ENCODE measurements around the gene RTBDN.
A peak's percentile ranks its signal among the peaks of the same experiment; 100 is the strongest.

The RTBDN gene

GRCh38 chr19:12806242-12807081 is 27.9 kb downstream of the RTBDN start, which contains the start of gene RNASEH2A:
Gene RNASEH2A, plus strand, starts transcription at chr19:12806584. Its CDS starts 90 bp downstream, at chr19:12806674.
- Histone ChIP-seq H3K4me1 (ENCODE audit: insufficient read depth, low read length) (peaks cover 15% of the 10 kb centered on the region), H3K36me3 (ENCODE audit: insufficient read depth, low read length) (peaks cover 34% of the 10 kb centered on the region), H2AFZ (ENCODE audit: low read depth, low read length) (peak within 1 kb of the TSS; percentile 93), H3K4me2 (ENCODE audit: insufficient read depth, low read length) (peak within 1 kb of the TSS; percentile 96), H3K9me3 (ENCODE audit: insufficient read depth, low read length, severe bottlenecking) (no peaks in the 10 kb centered on the region), H3K9ac (ENCODE audit: low read depth, low read length) (peak within 1 kb of the TSS; percentile 83), H3K27me3 (ENCODE audit: insufficient read depth, low read length, poor library complexity) (no peaks in the 10 kb centered on the region), H4K20me1 (ENCODE audit: insufficient read depth, low read length) (no peaks in the 10 kb centered on the region), H3K27ac (ENCODE audit: low read length) (peak within 1 kb of the TSS; percentile 91), H3K4me3 (ENCODE audit: low read depth in 1 of 2, low read length in 2 of 2) (peak within 1 kb of the TSS; percentile 63 to 84), H3K79me2 (ENCODE audit: insufficient read depth, low read length) (peaks cover 11% of the 10 kb centered on the region)
- peak; percentile 93 for DNase-seq
- TF ChIP-seq EZH2 (IDR thresholded peaks at IDR 0.05; ENCODE audit: borderline replicate concordance, low read depth, low read length, severe bottlenecking) (no peak), CTCF (IDR thresholded peaks at IDR 0.05; ENCODE audit: borderline replicate concordance, extremely low read depth, low read length, poor library complexity, severe bottlenecking) (peak; percentile 29)
- ATAC-seq (ENCODE audit: insufficient read depth, low read depth), result peak; percentile 92

GRCh38 chr19:12804051-12804450 is 30.3 kb downstream of the RTBDN start:
- Histone ChIP-seq H3K4me1 (ENCODE audit: insufficient read depth, low read length) (peaks cover 15% of the 10 kb centered on the region), H3K27me3 (ENCODE audit: insufficient read depth, low read length, poor library complexity) (no peaks in the 10 kb centered on the region), H2AFZ (ENCODE audit: low read depth, low read length) (no peak overlapping the region), H3K4me2 (ENCODE audit: insufficient read depth, low read length) (no peak overlapping the region), H3K9ac (ENCODE audit: low read depth, low read length) (no peak overlapping the region), H3K4me3 (ENCODE audit: low read depth in 1 of 2, low read length in 2 of 2) (no peak overlapping the region), H3K79me2 (ENCODE audit: insufficient read depth, low read length) (peaks cover 11% of the 10 kb centered on the region), H4K20me1 (ENCODE audit: insufficient read depth, low read length) (no peaks in the 10 kb centered on the region), H3K27ac (ENCODE audit: low read length) (no peak overlapping the region), H3K36me3 (ENCODE audit: insufficient read depth, low read length) (peaks cover 13% of the 10 kb centered on the region), H3K9me3 (ENCODE audit: insufficient read depth, low read length, severe bottlenecking) (no peaks in the 10 kb centered on the region)
- no peak for ATAC-seq (ENCODE audit: insufficient read depth, low read depth)
- TF ChIP-seq CTCF (IDR thresholded peaks at IDR 0.05; ENCODE audit: borderline replicate concordance, extremely low read depth, low read length, poor library complexity, severe bottlenecking) (no peak), EZH2 (IDR thresholded peaks at IDR 0.05; ENCODE audit: borderline replicate concordance, low read depth, low read length, severe bottlenecking) (no peak)
- no peak for DNase-seq

- H3K27ac ChIP-seq (ENCODE audit: low read length), result no peak overlapping the region
- no peak overlapping the region for H3K4me2 ChIP-seq (ENCODE audit: insufficient read depth, low read length)
- H3K27me3 ChIP-seq (ENCODE audit: insufficient read depth, low read length, poor library complexity), result no peaks in the 10 kb centered on the region
- H3K9me3 ChIP-seq (ENCODE audit: insufficient read depth, low read length, severe bottlenecking), result no peaks in the 10 kb centered on the region
- no peak overlapping the region for H3K4me3 ChIP-seq (ENCODE audit: low read depth in 1 of 2, low read length in 2 of 2)
- peaks cover 14% of the 10 kb centered on the region for H3K4me1 ChIP-seq (ENCODE audit: insufficient read depth, low read length)
- ATAC-seq (ENCODE audit: insufficient read depth, low read depth) (no peak), DNase-seq (no peak)
- H3K79me2 ChIP-seq (ENCODE audit: insufficient read depth, low read length), result peaks cover 11% of the 10 kb centered on the region
- no peak overlapping the region for H3K9ac ChIP-seq (ENCODE audit: low read depth, low read length)
- H4K20me1 ChIP-seq (ENCODE audit: insufficient read depth, low read length), result no peaks in the 10 kb centered on the region
- H2AFZ ChIP-seq (ENCODE audit: low read depth, low read length), result no peak overlapping the region
- H3K36me3 ChIP-seq (ENCODE audit: insufficient read depth, low read length), result peaks cover 4% of the 10 kb centered on the region; the same call in 1 of the 2 replicates
- TF ChIP-seq CTCF (IDR thresholded peaks at IDR 0.05; ENCODE audit: borderline replicate concordance, extremely low read depth, low read length, poor library complexity, severe bottlenecking), result no peak
- no peak for TF ChIP-seq EZH2 (IDR thresholded peaks at IDR 0.05; ENCODE audit: borderline replicate concordance, low read depth, low read length, severe bottlenecking)
Measured at GRCh38 chr19:12802267-12803106, 31.9 kb downstream of the RTBDN start.

Measured in DND-41 (cell line).